ENCODE data around the gene ADORA1. TPM values are rescaled to one million over a fixed set of nuclear protein-coding genes. Genes with fewer than 3 reads are reported as not detected.

Gene ADORA1
- total RNA-seq, 1 donor from 2014 or later, result 0.21 TPM

DNA sequence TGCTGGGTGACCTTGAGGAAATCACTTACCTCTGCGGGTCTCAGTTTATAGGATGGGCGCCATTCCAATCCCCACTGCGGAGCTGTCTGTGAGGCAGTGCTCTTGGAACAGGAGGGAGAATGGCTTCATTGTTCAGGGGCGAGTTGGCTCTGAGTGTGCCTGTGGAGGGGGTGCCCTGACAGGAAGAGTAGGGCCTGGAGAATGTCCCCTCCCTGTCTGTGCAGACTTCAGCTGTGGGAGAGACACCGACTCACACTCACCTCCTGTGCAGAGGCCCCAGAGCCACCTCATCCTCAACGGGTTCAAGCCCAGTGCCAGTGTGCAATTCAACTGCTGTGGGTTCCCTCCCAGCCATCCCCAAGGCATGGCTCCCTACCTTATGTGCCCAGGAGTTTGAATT lies 17.1 kb downstream of the ADORA1 start:
- no peaks in the 10 kb centered on the region for H3K36me3 Mint-ChIP-seq (ENCODE audit: unreplicated experiment)

DNA sequence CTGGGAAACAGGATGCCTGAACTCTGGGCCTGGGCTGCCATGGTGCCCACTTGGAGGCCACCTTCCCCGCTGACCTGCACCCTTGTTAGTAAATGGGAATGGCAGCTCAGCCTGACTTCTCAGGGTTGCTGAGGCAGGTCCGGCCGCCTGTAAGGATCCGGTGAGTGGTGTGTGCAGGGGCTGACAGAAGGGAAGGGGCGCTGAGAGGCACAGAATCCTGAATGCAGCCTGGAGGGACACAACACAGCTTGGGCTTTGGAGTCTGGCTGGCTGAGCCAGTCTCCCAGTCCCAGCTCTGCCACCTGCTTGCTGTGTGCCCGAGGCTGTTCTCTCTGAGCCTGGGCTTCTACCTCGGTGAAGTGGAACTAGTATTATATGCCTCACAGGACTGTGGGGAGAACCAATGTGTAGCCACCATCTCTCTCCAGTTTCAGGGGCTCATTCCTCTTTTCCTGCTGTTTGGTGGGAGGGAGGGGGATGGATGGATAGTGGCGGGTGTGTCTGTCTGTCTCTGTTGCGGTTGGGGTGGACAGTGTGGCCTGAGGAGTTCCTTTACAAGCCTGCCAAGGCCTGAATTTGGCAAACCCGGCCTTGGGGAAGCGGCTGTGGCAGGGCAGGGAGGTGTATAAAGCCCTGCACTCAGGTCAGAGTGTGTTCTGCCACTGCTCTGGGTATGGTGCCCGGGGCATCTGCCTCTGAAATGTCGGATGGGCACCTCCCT lies 18.0 kb downstream of the ADORA1 start:
- H3K4me3 Mint-ChIP-seq (ENCODE audit: unreplicated experiment), result no peak overlapping the region
- no peaks in the 10 kb centered on the region for H3K9me3 Mint-ChIP-seq (ENCODE audit: unreplicated experiment)
- no peaks in the 10 kb centered on the region for H3K36me3 Mint-ChIP-seq (ENCODE audit: unreplicated experiment)
- no peak overlapping the region for H3K27ac Mint-ChIP-seq (ENCODE audit: unreplicated experiment)
- TF ChIP-seq, protein P1, sequence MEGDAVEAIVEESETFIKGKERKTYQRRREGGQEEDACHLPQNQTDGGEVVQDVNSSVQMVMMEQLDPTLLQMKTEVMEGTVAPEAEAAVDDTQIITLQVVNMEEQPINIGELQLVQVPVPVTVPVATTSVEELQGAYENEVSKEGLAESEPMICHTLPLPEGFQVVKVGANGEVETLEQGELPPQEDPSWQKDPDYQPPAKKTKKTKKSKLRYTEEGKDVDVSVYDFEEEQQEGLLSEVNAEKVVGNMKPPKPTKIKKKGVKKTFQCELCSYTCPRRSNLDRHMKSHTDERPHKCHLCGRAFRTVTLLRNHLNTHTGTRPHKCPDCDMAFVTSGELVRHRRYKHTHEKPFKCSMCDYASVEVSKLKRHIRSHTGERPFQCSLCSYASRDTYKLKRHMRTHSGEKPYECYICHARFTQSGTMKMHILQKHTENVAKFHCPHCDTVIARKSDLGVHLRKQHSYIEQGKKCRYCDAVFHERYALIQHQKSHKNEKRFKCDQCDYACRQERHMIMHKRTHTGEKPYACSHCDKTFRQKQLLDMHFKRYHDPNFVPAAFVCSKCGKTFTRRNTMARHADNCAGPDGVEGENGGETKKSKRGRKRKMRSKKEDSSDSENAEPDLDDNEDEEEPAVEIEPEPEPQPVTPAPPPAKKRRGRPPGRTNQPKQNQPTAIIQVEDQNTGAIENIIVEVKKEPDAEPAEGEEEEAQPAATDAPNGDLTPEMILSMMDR (IDR thresholded peaks at IDR 0.05), result no peak
- no peaks in the 10 kb centered on the region for H3K4me1 Mint-ChIP-seq (ENCODE audit: unreplicated experiment)
- DNase-seq (ENCODE audit: extremely low spot score, unreplicated experiment), result no peak
- H3K27me3 Mint-ChIP-seq (ENCODE audit: unreplicated experiment), result peaks cover 16% of the 10 kb centered on the region

More for the DNA sequence above, 17.1 kb downstream of the ADORA1 start:
- Mint-ChIP-seq H3K27ac (ENCODE audit: unreplicated experiment) (no peak overlapping the region), H3K9me3 (ENCODE audit: unreplicated experiment) (no peaks in the 10 kb centered on the region), H3K27me3 (ENCODE audit: unreplicated experiment) (peaks cover 16% of the 10 kb centered on the region), H3K4me3 (ENCODE audit: unreplicated experiment) (no peak overlapping the region), H3K4me1 (ENCODE audit: unreplicated experiment) (no peaks in the 10 kb centered on the region)
- no peak for DNase-seq (ENCODE audit: extremely low spot score, unreplicated experiment)
- TF ChIP-seq, protein P1 (IDR thresholded peaks at IDR 0.05), result no peak

DNA sequence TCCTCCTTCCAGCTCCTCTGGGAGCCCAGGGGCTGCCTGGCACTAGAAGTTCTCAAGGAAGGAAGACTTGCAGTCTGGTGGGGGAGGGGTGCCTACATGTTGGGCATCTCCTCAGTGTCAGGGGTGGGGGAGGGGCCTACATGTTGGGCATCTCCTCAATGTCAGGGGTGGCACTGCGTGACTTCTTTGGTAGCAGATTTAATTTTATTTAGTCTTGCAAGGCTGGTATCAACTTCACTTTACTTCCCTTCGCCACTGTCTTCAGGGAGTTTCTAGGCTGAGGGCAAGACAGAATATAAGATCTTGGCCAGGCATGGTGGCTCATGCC lies 18.5 kb downstream of the ADORA1 start:
- DNase-seq (ENCODE audit: extremely low spot score, unreplicated experiment), result no peak
- Mint-ChIP-seq H3K9me3 (ENCODE audit: unreplicated experiment) (no peaks in the 10 kb centered on the region), H3K27me3 (ENCODE audit: unreplicated experiment) (peaks cover 16% of the 10 kb centered on the region), H3K27ac (ENCODE audit: unreplicated experiment) (no peak overlapping the region), H3K4me1 (ENCODE audit: unreplicated experiment) (no peaks in the 10 kb centered on the region), H3K4me3 (ENCODE audit: unreplicated experiment) (no peak overlapping the region), H3K36me3 (ENCODE audit: unreplicated experiment) (no peaks in the 10 kb centered on the region)
- TF ChIP-seq, protein P1 (IDR thresholded peaks at IDR 0.05), result no peak

DNA sequence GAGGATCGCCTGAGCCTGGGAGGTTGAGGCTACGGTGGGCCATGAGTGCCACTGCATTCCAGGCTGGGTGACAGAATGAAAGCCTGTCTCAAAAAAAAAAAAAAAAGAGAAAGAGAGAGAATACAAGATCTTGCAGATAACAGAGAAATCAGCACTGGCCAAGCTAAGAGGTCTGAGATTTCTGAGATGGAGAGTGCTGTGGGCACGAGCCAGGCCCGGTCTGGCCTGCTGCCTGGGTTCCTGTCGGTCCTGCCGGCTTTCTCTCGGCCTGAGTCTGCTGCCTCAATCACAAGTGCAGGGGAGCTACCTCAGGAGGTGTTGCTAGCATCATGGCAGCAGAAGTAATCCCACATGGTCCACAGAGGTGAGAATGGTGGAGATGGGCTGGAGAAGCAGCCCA lies 19.0 kb downstream of the ADORA1 start:
- no peak overlapping the region for H3K4me3 Mint-ChIP-seq (ENCODE audit: unreplicated experiment)
- TF ChIP-seq, protein P1 (IDR thresholded peaks at IDR 0.05), result no peak
- H3K4me1 Mint-ChIP-seq (ENCODE audit: unreplicated experiment), result no peaks in the 10 kb centered on the region
- no peaks in the 10 kb centered on the region for H3K36me3 Mint-ChIP-seq (ENCODE audit: unreplicated experiment)
- DNase-seq (ENCODE audit: extremely low spot score, unreplicated experiment), result no peak
- no peak overlapping the region for H3K27ac Mint-ChIP-seq (ENCODE audit: unreplicated experiment)
- H3K27me3 Mint-ChIP-seq (ENCODE audit: unreplicated experiment), result peaks cover 16% of the 10 kb centered on the region
- H3K9me3 Mint-ChIP-seq (ENCODE audit: unreplicated experiment), result no peaks in the 10 kb centered on the region

DNA sequence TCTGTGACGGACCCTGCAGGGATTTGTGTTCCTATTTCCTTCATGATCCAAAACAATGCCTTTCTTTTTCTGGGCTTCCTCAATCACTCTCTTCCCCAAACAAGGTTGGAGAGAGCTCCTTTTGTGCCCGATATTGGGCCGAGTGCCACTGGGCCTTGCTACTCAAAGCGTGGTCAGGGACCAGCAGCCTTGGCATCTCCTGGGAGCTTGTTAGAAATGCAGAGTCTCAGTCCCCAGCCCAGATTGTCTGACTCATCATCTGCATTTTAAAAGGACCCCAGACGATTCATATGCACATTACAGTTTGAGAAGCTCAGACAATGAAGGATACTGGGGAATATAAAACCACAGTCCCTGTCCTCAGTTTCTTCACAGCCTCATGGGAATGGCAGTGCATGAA lies 19.9 kb downstream of the ADORA1 start:
- Mint-ChIP-seq H3K9me3 (ENCODE audit: unreplicated experiment) (no peaks in the 10 kb centered on the region), H3K27me3 (ENCODE audit: unreplicated experiment) (peaks cover 16% of the 10 kb centered on the region), H3K27ac (ENCODE audit: unreplicated experiment) (no peak overlapping the region), H3K4me3 (ENCODE audit: unreplicated experiment) (no peak overlapping the region), H3K4me1 (ENCODE audit: unreplicated experiment) (peaks cover 4% of the 10 kb centered on the region), H3K36me3 (ENCODE audit: unreplicated experiment) (no peaks in the 10 kb centered on the region)
- TF ChIP-seq, protein P1 (IDR thresholded peaks at IDR 0.05), result no peak
- DNase-seq (ENCODE audit: extremely low spot score, unreplicated experiment), result no peak
